HepG2 (cell line): ENCODE data around the gene TASP1. TPM values are rescaled to one million over a fixed set of nuclear protein-coding genes. Genes with fewer than 3 reads are reported as not detected.

Source experiments
- ATAC-seq: fragments of 200-7000 bp; cut with Tn5 transposase; 3 replicates; pipeline ENCODE4 v1.9.1; 2020; ENCODE audit warnings: mild to moderate bottlenecking, moderate library complexity
- BruUV-seq: library from RNA; stranded (reverse); fragments of 400-500 nt; replicated peaks from 2 replicates; lab custom pipeline; 2021; lab: Mats Ljungman, UMichigan
- CTCF ChIA-PET: fragments of 300-600 bp; formaldehyde crosslinking; extraction: SDS; loops from one replicate; lab custom pipeline; 2021; ENCODE audit warnings: low total read pairs, inconsistent platforms, low intra/inter-chr PET ratio; lab: Yijun Ruan, JAX
- POLR2A ChIA-PET: fragments of 350-600 bp; sonication (Branson Sonifier 250); formaldehyde crosslinking; loops from one replicate; lab custom pipeline; 2020; ENCODE audit warnings: antibody characterized with exemption, inconsistent platforms; lab: Yijun Ruan, JAX
- DNase-seq: peaks from one replicate; pipeline ENCODE4 v3.0.0-alpha.2; 2015; ENCODE audit warnings: low spot score
- FAIRE-seq: peaks from 3 replicates; lab custom pipeline; 2011; peaks lifted over from hg19 to GRCh38; lab: Jason Lieb, UNC
- H2AFZ ChIP-seq: one replicate; pipeline ENCODE4 v1.6.1; 2011; ENCODE audit warnings: low read length, inconsistent platforms
- H3K27ac ChIP-seq: fragments of 300-600 bp; 3 replicates; pipeline ENCODE4 v1.8.0; 2011; ENCODE audit warnings: mixed run types, mild to moderate bottlenecking, mixed read lengths, low read length, inconsistent platforms; ENCODE audit not compliant: insufficient read depth; ENCODE audit errors: extremely low read length
- H3K27me3 ChIP-seq, 2 experiments: fragments of 200-600 bp in 1 of 2; 2 replicates in 1 of 2; 3 replicates in 1 of 2; pipeline versions ENCODE4 v1.6.0 to v1.8.0; 2011; ENCODE audit warnings: low read length in 2 of 2, mild to moderate bottlenecking in 2 of 2, moderate library complexity in 2 of 2, inconsistent platforms in 1 of 2; ENCODE audit not compliant: insufficient read depth in 2 of 2, control insufficient read depth in 1 of 2
- H3K36me3 ChIP-seq, 2 experiments: fragments of 200-600 bp in 1 of 2; replicated peaks in 1 of 2; 2 replicates in 1 of 2; 3 replicates in 1 of 2; pipeline versions ENCODE4 v1.5.1 to v1.8.0; 2011; ENCODE audit warnings: low read length in 2 of 2, inconsistent platforms in 1 of 2; ENCODE audit not compliant: insufficient read depth in 2 of 2, control insufficient read depth in 1 of 2
- H3K4me1 ChIP-seq: 2 replicates; pipeline ENCODE4 v1.5.1; 2012; ENCODE audit warnings: low read length, inconsistent platforms; ENCODE audit not compliant: insufficient read depth
- H3K4me2 ChIP-seq: 2 replicates; pipeline ENCODE4 v1.6.0; 2011; ENCODE audit warnings: low read depth, low read length, inconsistent platforms
- H3K4me3 ChIP-seq, 3 experiments: fragments of 200-600 bp in 1 of 3; sonication (generic), shearing (Covaris generic) in 1 of 3; replicated peaks in 1 of 3; 2 replicates each; pipeline ENCODE4 v1.5.1; 2011 to 2016; ENCODE audit warnings: low read length in 3 of 3, inconsistent platforms in 2 of 3, low read depth in 2 of 3, mild to moderate bottlenecking in 2 of 3, control low read depth in 1 of 3, mixed read lengths in 1 of 3; ENCODE audit not compliant: insufficient read depth in 1 of 3
- H3K79me2 ChIP-seq: one replicate; pipeline ENCODE4 v1.6.1; 2011; ENCODE audit warnings: low read length, inconsistent platforms; ENCODE audit not compliant: insufficient read depth
- H3K9ac ChIP-seq: 2 replicates; pipeline ENCODE4 v1.6.0; 2011; ENCODE audit warnings: mild to moderate bottlenecking, low read depth, low read length, inconsistent platforms; ENCODE audit not compliant: insufficient read depth
- H3K9me3 ChIP-seq: 2 replicates; pipeline ENCODE4 v1.5.1; 2012; ENCODE audit warnings: mild to moderate bottlenecking, low read length
- H4K20me1 ChIP-seq: 2 replicates; pipeline ENCODE4 v1.6.0; 2011; ENCODE audit warnings: inconsistent platforms, mild to moderate bottlenecking, low read length, moderate library complexity; ENCODE audit not compliant: insufficient read depth
- DPF2 ChIP-seq: sonication (generic); formaldehyde crosslinking; IDR thresholded peaks from 2 replicates; pipeline ENCODE4 v1.4.0; 2020; ENCODE audit warnings: mild to moderate bottlenecking, low read depth, missing genetic modification reagents, borderline replicate concordance
- FOXO4 ChIP-seq: sonication (generic); formaldehyde crosslinking; conservative IDR thresholded peaks from 2 replicates; pipeline ENCODE4 v1.8.1; 2023; ENCODE audit warnings: missing genetic modification reagents
- GTF2F1 ChIP-seq: fragments of 150-350 bp; IDR thresholded peaks from 2 replicates; pipeline ENCODE4 v1.6.1; 2014; ENCODE audit warnings: low read length
- HCFC1 ChIP-seq: fragments of 150-350 bp; IDR thresholded peaks from 2 replicates; pipeline ENCODE4 v1.6.1; 2014; ENCODE audit warnings: low read depth, low read length
- KDM2A ChIP-seq: sonication (generic); formaldehyde crosslinking; IDR thresholded peaks from 2 replicates; pipeline ENCODE4 v1.4.0; 2020; ENCODE audit warnings: low read depth, missing genetic modification reagents, borderline replicate concordance
- LBX2 ChIP-seq: sonication (generic); formaldehyde crosslinking; IDR thresholded peaks from 2 replicates; pipeline ENCODE4 v1.5.0; 2020; ENCODE audit warnings: missing genetic modification reagents, mild to moderate bottlenecking, borderline replicate concordance
- MATR3 ChIP-seq: sonication (generic); formaldehyde crosslinking; IDR thresholded peaks from 2 replicates; pipeline ENCODE4 v1.4.0; 2020; ENCODE audit warnings: missing genetic modification reagents
- MXD3 ChIP-seq: IDR thresholded peaks from 2 replicates; pipeline ENCODE4 v1.6.1; 2016; ENCODE audit warnings: mild to moderate bottlenecking, missing biosample characterization, missing genetic modification reagents
- PAWR ChIP-seq: sonication (generic); formaldehyde crosslinking; IDR thresholded peaks from 2 replicates; pipeline ENCODE4 v1.4.0; 2020; ENCODE audit warnings: missing genetic modification reagents, mild to moderate bottlenecking, borderline replicate concordance
- REL ChIP-seq: sonication (generic); formaldehyde crosslinking; conservative IDR thresholded peaks from 2 replicates; pipeline ENCODE4 v1.8.0; 2022; ENCODE audit warnings: mild to moderate bottlenecking, missing genetic modification reagents, moderate library complexity
- ZBTB42 ChIP-seq: sonication (generic); formaldehyde crosslinking; IDR thresholded peaks from 2 replicates; pipeline ENCODE4 v1.5.0; 2020; ENCODE audit warnings: mild to moderate bottlenecking, missing genetic modification reagents
- ZNF577 ChIP-seq: sonication (generic); formaldehyde crosslinking; IDR thresholded peaks from 2 replicates; pipeline ENCODE4 v1.4.0; 2020; ENCODE audit warnings: mild to moderate bottlenecking, low read depth, missing genetic modification reagents, borderline replicate concordance
- ZNF704 ChIP-seq: sonication (generic); formaldehyde crosslinking; IDR thresholded peaks from 2 replicates; pipeline ENCODE4 v1.8.1; 2023; ENCODE audit warnings: mild to moderate bottlenecking, inconsistent platforms, moderate library complexity, missing genetic modification reagents, borderline replicate concordance
- ZSCAN31 ChIP-seq: sonication (generic); formaldehyde crosslinking; IDR thresholded peaks from 2 replicates; pipeline ENCODE4 v1.5.0; 2020; ENCODE audit warnings: low read depth, mild to moderate bottlenecking, missing genetic modification reagents
- WGBS: methylation state at CpG from one replicate; pipeline ENCODE4 v1.1.6; 2017; ENCODE audit warnings: low lambda C conversion rate; 5-methylcytosine and 5-hydroxymethylcytosine counted together
- in situ Hi-C: cut with HindIII; loops from 2 replicates; pipeline ENCODE4 v1.10.0; 2017; ENCODE audit warnings: low pct_unique_long_range_greater_than_20kb; ENCODE audit not compliant: extremely low pct_ligation_motif_present
- intact Hi-C: fragments of 100-400 bp; cut with micrococcal nuclease; formaldehyde crosslinking; loops from one replicate; pipeline ENCODE4 v1.10.0; 2022; ENCODE audit not compliant: unreplicated experiment
- polyA plus RNA-seq, 8 experiments: library from polyadenylated mRNA; depleted of rRNA in 3 of 8; stranded (reverse) in 7 of 8; unstranded in 1 of 8; fragments of >200 nt; fragmentation: Illumina TruSeq in 4 of 8; extraction: Trizol in 4 of 8; gene quantifications; 2 replicates each; pipeline versions ENCODE4 v1.2.1 to v1.2.3, GENCODE V29; 2011 to 2016; ENCODE audit warnings: low read depth in 4 of 8, missing spikeins in 1 of 8, mixed read lengths in 1 of 8; ENCODE audit not compliant: insufficient read depth in 1 of 8
- total RNA-seq, 5 experiments: library from RNA; depleted of rRNA; stranded (reverse); fragments of >200 nt; fragmentation: Illumina TruSeq; extraction: Trizol; gene quantifications; 2 replicates each; pipeline ENCODE4 v1.2.3, GENCODE V29; 2016; ENCODE audit warnings: low read depth in 1 of 5

The TASP1 gene
- total and polyA plus RNA-seq, 2 of the 13 experiments (the other 11 are each of a cell fraction or from before 2014, with no cell fraction given), result 10.0 to 25.2 TPM

- no peak for FAIRE-seq
These were observed 241.4 kb downstream of the TASP1 start for GRCh38 chr20:13397300-13397724.

DNA sequence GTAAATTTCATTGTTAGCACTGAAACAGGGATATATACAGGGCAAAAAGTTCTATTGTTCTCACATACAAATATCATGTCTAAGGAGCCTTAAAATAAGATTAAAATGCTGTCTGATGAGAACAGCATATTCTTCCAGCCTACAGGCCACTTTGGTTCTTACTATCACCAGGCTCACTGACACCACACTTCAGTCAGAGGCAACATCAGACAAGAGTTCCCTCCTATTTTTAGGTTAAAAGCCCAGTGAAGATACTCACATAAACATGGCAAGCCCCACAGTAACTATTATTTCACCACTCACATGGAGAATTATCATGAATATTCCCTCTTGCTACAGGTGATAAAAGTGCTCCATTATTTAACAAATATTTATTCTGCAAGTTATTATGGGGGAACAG, 241.9 kb downstream of the TASP1 start:
- Histone ChIP-seq H2AFZ (no peak overlapping the region), H3K27ac (no peak overlapping the region), H3K9ac (no peak overlapping the region), H3K27me3 (no peaks in the 10 kb centered on the region), H4K20me1 (no peaks in the 10 kb centered on the region), H3K4me3 (no peak overlapping the region), H3K9me3 (no peaks in the 10 kb centered on the region), H3K36me3 (no peaks in the 10 kb centered on the region; a peak in 1 of 5 replicates), H3K4me1 (0 out of 2 replicates have a peak, but pooled peaks cover 3% of the 10 kb centered on the region), H3K4me2 (no peak overlapping the region), H3K79me2 (no peaks in the 10 kb centered on the region)
- FAIRE-seq (no peak), DNase-seq (no peak), ATAC-seq (no peak)
- ChIA-PET POLR2A (no interaction called here), CTCF (no interaction called here)
- in situ Hi-C loops, result no loop called here
- intact Hi-C loops, result no loop called here
- no TSS peak for BruUV-seq
- no peak for TF ChIP-seq DPF2 (CRISPR knock-in tag)
- TF ChIP-seq PAWR, result no peak
- no peak for TF ChIP-seq ZNF704 (CRISPR knock-in tag)
- TF ChIP-seq KDM2A, result no peak
- TF ChIP-seq ZSCAN31 (CRISPR knock-in tag), result no peak
- no peak for TF ChIP-seq MATR3 (CRISPR knock-in tag)
- no peak for TF ChIP-seq ZBTB42 (CRISPR knock-in tag)
- no peak for TF ChIP-seq HCFC1
- no peak for TF ChIP-seq ZNF577
- TF ChIP-seq MXD3, result no peak
- no peak for TF ChIP-seq REL (CRISPR knock-in tag)
- no peak for TF ChIP-seq GTF2F1

More at GRCh38 chr20:13397300-13397724, 241.4 kb downstream of the TASP1 start:
- no peak for DNase-seq
- CTCF ChIA-PET, result no interaction called here
- no peaks in the 10 kb centered on the region for H3K79me2 ChIP-seq
- H3K36me3 ChIP-seq, result no peaks in the 10 kb centered on the region; a peak in 1 of 5 replicates
- in situ Hi-C loops (no loop called here), intact Hi-C loops (no loop called here)
- POLR2A ChIA-PET, result no interaction called here
- H3K9me3 ChIP-seq, result no peaks in the 10 kb centered on the region
- no TSS peak for BruUV-seq
- 0 out of 2 replicates have a peak, but pooled peaks cover 4% of the 10 kb centered on the region for H3K4me1 ChIP-seq
- H2AFZ ChIP-seq, result no peak overlapping the region
- TF ChIP-seq FOXO4 (CRISPR knock-in tag), result 0 out of 2 replicates have a peak, but pooled peaks have one; percentile 24
- TF ChIP-seq LBX2 (CRISPR knock-in tag), result no peak
- no peak overlapping the region for H3K27ac ChIP-seq
- ATAC-seq, result no peak
- 93% methylated on average over 1 of the region's 1 CpG for WGBS
- no peak overlapping the region for H3K4me3 ChIP-seq
- H3K9ac ChIP-seq, result no peak overlapping the region
- H4K20me1 ChIP-seq, result no peaks in the 10 kb centered on the region
- H3K4me2 ChIP-seq, result no peak overlapping the region
- H3K27me3 ChIP-seq, result no peaks in the 10 kb centered on the region
